HCT116 (cell line): ENCODE results near the gene TSPYL2.

Experiments
- ATF3 ChIP-seq: IDR thresholded peaks from 2 replicates; pipeline ENCODE4 v1.6.1; 2012
- EZH2 ChIP-seq: fragments of 200-600 bp; sonication (generic); IDR thresholded peaks from 2 replicates; pipeline ENCODE4 v1.6.1; 2017; ENCODE audit warnings: antibody characterized with exemption, mixed run types
- JUND ChIP-seq: IDR thresholded peaks from 2 replicates; pipeline ENCODE4 v1.6.1; 2012
- TF ChIP-seq, protein P1 (sequence below), 3 experiments: fragments of 200-600 bp in 1 of 3; sonication (generic) in 1 of 3; IDR thresholded peaks in 2 of 3; conservative IDR thresholded peaks in 1 of 3; 2 replicates each; pipeline ENCODE4 v1.5.1; 2012 to 2017; ENCODE audit warnings: low read depth in 2 of 3, low read length in 2 of 3, antibody characterized with exemption in 1 of 3, borderline replicate concordance in 1 of 3, control low read depth in 1 of 3, mild to moderate bottlenecking in 1 of 3, mixed read lengths in 1 of 3, mixed run types in 1 of 3, moderate library complexity in 1 of 3; ENCODE audit not compliant: insufficient read depth in 1 of 3

- TF ChIP-seq, protein P1, sequence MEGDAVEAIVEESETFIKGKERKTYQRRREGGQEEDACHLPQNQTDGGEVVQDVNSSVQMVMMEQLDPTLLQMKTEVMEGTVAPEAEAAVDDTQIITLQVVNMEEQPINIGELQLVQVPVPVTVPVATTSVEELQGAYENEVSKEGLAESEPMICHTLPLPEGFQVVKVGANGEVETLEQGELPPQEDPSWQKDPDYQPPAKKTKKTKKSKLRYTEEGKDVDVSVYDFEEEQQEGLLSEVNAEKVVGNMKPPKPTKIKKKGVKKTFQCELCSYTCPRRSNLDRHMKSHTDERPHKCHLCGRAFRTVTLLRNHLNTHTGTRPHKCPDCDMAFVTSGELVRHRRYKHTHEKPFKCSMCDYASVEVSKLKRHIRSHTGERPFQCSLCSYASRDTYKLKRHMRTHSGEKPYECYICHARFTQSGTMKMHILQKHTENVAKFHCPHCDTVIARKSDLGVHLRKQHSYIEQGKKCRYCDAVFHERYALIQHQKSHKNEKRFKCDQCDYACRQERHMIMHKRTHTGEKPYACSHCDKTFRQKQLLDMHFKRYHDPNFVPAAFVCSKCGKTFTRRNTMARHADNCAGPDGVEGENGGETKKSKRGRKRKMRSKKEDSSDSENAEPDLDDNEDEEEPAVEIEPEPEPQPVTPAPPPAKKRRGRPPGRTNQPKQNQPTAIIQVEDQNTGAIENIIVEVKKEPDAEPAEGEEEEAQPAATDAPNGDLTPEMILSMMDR (IDR thresholded peaks at IDR 0.05 in 2 of 3, conservative IDR thresholded peaks at IDR 0.05 in 1 of 3; ENCODE audit: borderline replicate concordance in 1 of 3, insufficient read depth in 1 of 3, low read depth in 2 of 3, low read length in 2 of 3): no peak
- TF ChIP-seq EZH2 (no peak), JUND (no peak), ATF3 (no peak)
These were observed 3.6 kb downstream of the TSPYL2 start for GRCh38 chrX:53085661-53086229.
